K562 (cell line): ENCODE data around the gene SON. TPM values are rescaled to one million over a fixed set of nuclear protein-coding genes. Genes with fewer than 3 reads are reported as not detected.
A peak's percentile ranks its signal among the peaks of the same experiment; 100 is the strongest.

Experiments
- ATAC-seq: fragments of 200-7000 bp; cut with Tn5 transposase; 3 replicates; pipeline ENCODE4 v1.9.1; 2020; ENCODE audit warnings: moderate library complexity
- BruUV-seq: library from RNA; stranded (reverse); fragments of 400-500 nt; replicated peaks from 2 replicates; lab custom pipeline; 2021; lab: Mats Ljungman, UMichigan
- CTCF ChIA-PET: fragments of 300-600 bp; formaldehyde crosslinking; extraction: SDS; loops from one replicate; lab custom pipeline; 2021; ENCODE audit warnings: low intra/inter-chr PET ratio; lab: Yijun Ruan, JAX
- POLR2A ChIA-PET: fragments of 300-600, 350-650 bp; sonication (Branson Sonifier 250); formaldehyde crosslinking; extraction: SDS; loops from one replicate; lab custom pipeline; 2021; ENCODE audit warnings: antibody characterized with exemption, inconsistent platforms; lab: Yijun Ruan, JAX
- DNase-seq, 4 experiments: peaks; one replicate each; pipeline versions ENCODE4 v3.0.0 to v3.0.0-alpha.2; 2011 to 2018; ENCODE audit warnings: low spot score in 3 of 4, mixed read lengths in 3 of 4; ENCODE audit errors: extremely low read depth in 1 of 4
- FAIRE-seq: peaks from 2 replicates; lab custom pipeline; 2011; peaks lifted over from hg19 to GRCh38; lab: Jason Lieb, UNC
- H2AFZ ChIP-seq: 2 replicates; pipeline ENCODE4 v1.6.0; 2011; ENCODE audit warnings: low read depth, low read length, control low read depth, inconsistent platforms
- H3K27ac ChIP-seq: fragments of 200-600 bp; 3 replicates; pipeline ENCODE4 v1.8.0; 2011; ENCODE audit warnings: low read depth, mild to moderate bottlenecking, control low read depth, inconsistent platforms, low read length, moderate library complexity, mixed read lengths; ENCODE audit errors: extremely low read depth
- H3K27me3 ChIP-seq, 2 experiments: fragments of 300-600 bp in 1 of 2; 2 replicates in 1 of 2; 3 replicates in 1 of 2; pipeline versions ENCODE4 v1.6.0 to v1.8.0; 2011; ENCODE audit warnings: inconsistent platforms in 2 of 2, low read length in 2 of 2, mild to moderate bottlenecking in 1 of 2, mixed read lengths in 1 of 2, moderate library complexity in 1 of 2; ENCODE audit not compliant: control insufficient read depth in 2 of 2, insufficient read depth in 2 of 2
- H3K36me3 ChIP-seq: fragments of 300-600 bp; 3 replicates; pipeline ENCODE4 v1.8.0; 2011; ENCODE audit warnings: mild to moderate bottlenecking, low read length, inconsistent platforms; ENCODE audit not compliant: control insufficient read depth, insufficient read depth
- H3K4me1 ChIP-seq, 2 experiments: fragments of 200-600 bp in 1 of 2; replicated peaks in 1 of 2; 2 replicates in 1 of 2; 3 replicates in 1 of 2; pipeline versions ENCODE4 v1.5.1 to v1.8.0; 2011; ENCODE audit warnings: inconsistent platforms in 2 of 2, low read length in 2 of 2, mild to moderate bottlenecking in 1 of 2, mixed read lengths in 1 of 2, moderate library complexity in 1 of 2; ENCODE audit not compliant: control insufficient read depth in 2 of 2, insufficient read depth in 2 of 2
- H3K4me2 ChIP-seq: 2 replicates; pipeline ENCODE4 v1.6.1; 2011; ENCODE audit warnings: low read length, control low read depth, inconsistent platforms, mixed read lengths; ENCODE audit not compliant: insufficient read depth
- H3K4me3 ChIP-seq: fragments of 200-600 bp; sonication (generic), shearing (Covaris generic); 2 replicates; pipeline ENCODE4 v1.5.1; 2016; ENCODE audit warnings: control low read depth, inconsistent platforms
- H3K79me2 ChIP-seq: fragments of 200-600 bp; 3 replicates; pipeline ENCODE4 v1.8.0; 2011; ENCODE audit warnings: low read length, inconsistent platforms; ENCODE audit not compliant: control insufficient read depth, insufficient read depth
- H3K9ac ChIP-seq, 2 experiments: 2 replicates each; pipeline versions ENCODE4 v1.6.0 to v1.6.1; 2011; ENCODE audit warnings: low read depth in 2 of 2, low read length in 2 of 2, control low read depth in 1 of 2, inconsistent platforms in 1 of 2, mild to moderate bottlenecking in 1 of 2, mixed read lengths in 1 of 2; ENCODE audit not compliant: insufficient read depth in 1 of 2
- H3K9me1 ChIP-seq: one replicate; pipeline ENCODE4 v1.6.0; 2011; ENCODE audit warnings: inconsistent platforms, mild to moderate bottlenecking, low read length, moderate library complexity; ENCODE audit not compliant: control insufficient read depth, insufficient read depth
- H3K9me3 ChIP-seq: replicated peaks from 2 replicates; pipeline ENCODE4 v1.5.1; 2011; ENCODE audit warnings: low read depth, low read length, inconsistent platforms; ENCODE audit not compliant: control insufficient read depth, insufficient read depth
- H4K20me1 ChIP-seq: replicated peaks from 2 replicates; pipeline ENCODE4 v1.6.1; 2011; ENCODE audit warnings: low read length, inconsistent platforms, mixed read lengths; ENCODE audit not compliant: control insufficient read depth, insufficient read depth
- BRD9 ChIP-seq: fragments of 450-650 bp; IDR thresholded peaks from 2 replicates; pipeline ENCODE4 v1.6.1; 2018; ENCODE audit warnings: low read depth; ENCODE audit not compliant: partially characterized antibody
- DMBX1 ChIP-seq: fragments of 250-450 bp; sonication (Bioruptor Pico); IDR thresholded peaks from 2 replicates; pipeline ENCODE4 v1.8.0; 2022; ENCODE audit warnings: inconsistent platforms, mild to moderate bottlenecking, moderate library complexity, borderline replicate concordance
- ETS2 ChIP-seq: IDR thresholded peaks from 2 replicates; pipeline ENCODE4 v1.6.1; 2016; ENCODE audit warnings: borderline replicate concordance, missing genetic modification characterization, mild to moderate bottlenecking, moderate library complexity, missing compliant biosample characterization; ENCODE audit not compliant: poor library complexity, severe bottlenecking
- FOXK2 ChIP-seq, 2 experiments: fragments of 450-650 bp; IDR thresholded peaks in 1 of 2; conservative IDR thresholded peaks in 1 of 2; 2 replicates each; pipeline ENCODE4 v1.6.1; 2016; ENCODE audit warnings: low read depth in 2 of 2, mild to moderate bottlenecking in 1 of 2
- KDM1A ChIP-seq, 2 experiments: fragments of 450-650 bp; IDR thresholded peaks; 2 replicates each; pipeline ENCODE4 v1.6.1; 2016; ENCODE audit warnings: mild to moderate bottlenecking in 2 of 2
- MCM3 ChIP-seq: fragments of 450-650 bp; IDR thresholded peaks from 2 replicates; pipeline ENCODE4 v1.6.1; 2016
- MNT ChIP-seq, 2 experiments: fragments of 450-650 bp; conservative IDR thresholded peaks; 2 replicates each; pipeline ENCODE4 v1.6.1; 2017; ENCODE audit warnings: mild to moderate bottlenecking in 2 of 2, moderate library complexity in 2 of 2
- MYBL2 ChIP-seq, 2 experiments: fragments of 450-650 bp in 1 of 2; sonication (generic) in 1 of 2; formaldehyde crosslinking in 1 of 2; IDR thresholded peaks; 2 replicates each; pipeline versions ENCODE4 v1.6.1 to v1.8.1; 2017 to 2022; ENCODE audit warnings: borderline replicate concordance in 1 of 2, inconsistent platforms in 1 of 2, low read depth in 1 of 2, mild to moderate bottlenecking in 1 of 2, missing genetic modification reagents in 1 of 2, moderate library complexity in 1 of 2
- MYNN ChIP-seq, 2 experiments: sonication (generic); formaldehyde crosslinking in 1 of 2; IDR thresholded peaks; 2 replicates each; pipeline versions ENCODE4 v1.5.0 to v1.6.1; 2016 to 2020; ENCODE audit warnings: antibody characterized with exemption in 1 of 2, missing genetic modification reagents in 1 of 2
- PHTF2 ChIP-seq: fragments of 250-450 bp; sonication (Bioruptor Pico); IDR thresholded peaks from 2 replicates; pipeline ENCODE4 v1.5.0; 2021; ENCODE audit warnings: mild to moderate bottlenecking
- PTBP1 ChIP-seq: fragments of 200-400 bp; formaldehyde crosslinking; IDR thresholded peaks from 2 replicates; pipeline ENCODE4 v1.6.1; 2017; ENCODE audit warnings: low read depth, low read length
- SMAD3 ChIP-seq: fragments of 450-650 bp; formaldehyde crosslinking; conservative IDR thresholded peaks from 2 replicates; pipeline ENCODE4 v1.4.0; 2020; ENCODE audit warnings: mild to moderate bottlenecking
- SMARCA4 ChIP-seq: fragments of 450-650 bp; IDR thresholded peaks from 2 replicates; pipeline ENCODE4 v1.6.1; 2016
- SOX6 ChIP-seq: fragments of 450-650 bp; IDR thresholded peaks from 2 replicates; pipeline ENCODE4 v1.6.1; 2014; ENCODE audit warnings: mild to moderate bottlenecking
- ZFPM2 ChIP-seq: fragments of 250-450 bp; sonication (Bioruptor Pico); IDR thresholded peaks from 2 replicates; pipeline ENCODE4 v1.5.1; 2022; ENCODE audit warnings: mild to moderate bottlenecking
- ZNF175 ChIP-seq: fragments of 200-800 bp; sonication (Bioruptor generic); IDR thresholded peaks from 2 replicates; pipeline ENCODE4 v1.6.1; 2016; ENCODE audit warnings: low read depth, mild to moderate bottlenecking, missing genetic modification characterization, missing compliant biosample characterization
- ZNF232 ChIP-seq: sonication (generic); formaldehyde crosslinking; IDR thresholded peaks from 2 replicates; pipeline ENCODE4 v1.8.0; 2022; ENCODE audit warnings: mild to moderate bottlenecking, missing genetic modification reagents
- ZNF282 ChIP-seq: sonication (generic); formaldehyde crosslinking; IDR thresholded peaks from 2 replicates; pipeline ENCODE4 v1.8.1; 2023; ENCODE audit warnings: missing genetic modification reagents
- ZNF699 ChIP-seq: fragments of 250-450 bp; sonication (Bioruptor Pico); IDR thresholded peaks from 2 replicates; pipeline ENCODE4 v1.8.0; 2021; ENCODE audit warnings: mild to moderate bottlenecking, moderate library complexity; ENCODE audit not compliant: insufficient replicate concordance
- WGBS: fragments of 100-300 bp; shearing (Covaris generic); methylation state at CpG from one replicate; pipeline ENCODE4 v1.1.6; 2016; ENCODE audit warnings: low coverage, mixed read lengths; ENCODE audit not compliant: insufficient coverage; ENCODE audit errors: missing lambda C conversion rate; 5-methylcytosine and 5-hydroxymethylcytosine counted together
- in situ Hi-C: fragments of 300-500 bp; cut with MboI; formaldehyde crosslinking; loops from 4 replicates; pipeline ENCODE4 v1.15.0; 2018; ENCODE audit warnings: inconsistent platforms, mixed read lengths
- intact Hi-C: fragments of 100-400 bp; cut with micrococcal nuclease; formaldehyde crosslinking; loops from 2 replicates; pipeline ENCODE4 v1.14.2; 2022
- polyA plus RNA-seq, 8 experiments: library from polyadenylated mRNA; depleted of rRNA in 4 of 8; stranded (reverse) in 5 of 8; unstranded in 3 of 8; fragments of >200 nt; fragmentation: Nextera tagmentation in 2 of 8; fragmentation: Illumina TruSeq in 1 of 8; extraction: Ambion mirVana in 2 of 8; extraction: Trizol in 1 of 8; gene quantifications; 2 replicates each; pipeline versions ENCODE4 v1.2.1 to v1.2.3, GENCODE V29; 2011 to 2014; ENCODE audit warnings: inconsistent platforms in 1 of 8, missing spikeins in 1 of 8
- total RNA-seq, 7 experiments: library from RNA; depleted of rRNA in 6 of 7; stranded (reverse); fragments of >200 nt in 6 of 7; fragmentation: Illumina TruSeq in 2 of 7; extraction: Trizol in 2 of 7; gene quantifications; 2 replicates each; pipeline versions ENCODE4 v1.2.1 to v1.2.3, GENCODE V29; 2011 to 2021; ENCODE audit warnings: low replicate concordance in 1 of 7
- TF ChIP-seq, protein P1 (sequence below): sonication (generic); formaldehyde crosslinking; IDR thresholded peaks from 2 replicates; pipeline ENCODE4 v1.8.1; 2022; ENCODE audit warnings: missing genetic modification reagents

Gene SON
- total and polyA plus RNA-seq, 9 of the 15 experiments (the other 6 are each of a cell fraction or from before 2014, with no cell fraction given), result 105 to 742 (median 187) TPM

GRCh38 chr21:33537212-33537611 lies 5.6 kb upstream of the SON start (continued):
- TF ChIP-seq ZNF175, result no peak
- no peak for TF ChIP-seq BRD9
- TF ChIP-seq SMARCA4, result no peak
- no peak for TF ChIP-seq MCM3
- TF ChIP-seq ZNF232 (CRISPR knock-in tag), result no peak
- no peak for TF ChIP-seq ZNF699 (CRISPR knock-in tag)
- no peak for TF ChIP-seq SMAD3 (CRISPR knock-in tag)
- peak in 1 of 2 experiments; percentile 47; a peak in 1 of 4 replicates for TF ChIP-seq KDM1A (IDR thresholded peaks at IDR 0.05)
- no peak for TF ChIP-seq DMBX1 (CRISPR knock-in tag)
- TF ChIP-seq ZNF282 (CRISPR knock-in tag), result no peak
- no peak for TF ChIP-seq PTBP1
- TF ChIP-seq, all 486 proteins: peak for 4

GRCh38 chr21:33539616-33540015 lies 3.2 kb upstream of the SON start:
- Histone ChIP-seq H3K9me1 (no peaks in the 10 kb centered on the region), H3K79me2 (peaks cover 96% of the 10 kb centered on the region), H2AFZ (no peak overlapping the region), H3K4me3 (no peak overlapping the region), H3K27ac (peak overlapping the region; percentile 25; the same call in 2 of the 3 replicates), H3K36me3 (peaks cover 69% of the 10 kb centered on the region), H3K9ac (0 out of 4 replicates have a peak overlapping the region, but pooled peaks of 1 of the 2 experiments have one; percentile 98), H3K4me2 (no peak overlapping the region), H3K27me3 (no peaks in the 10 kb centered on the region), H3K4me1 (peaks cover 3 to 7% of the 10 kb centered on the region in 2 experiments; a peak in 2 of 5 replicates), H3K9me3 (peaks cover 10% of the 10 kb centered on the region; the same call in 1 of the 2 replicates), H4K20me1 (peaks cover 13% of the 10 kb centered on the region)
- CTCF ChIA-PET, result no interaction called here
- POLR2A ChIA-PET, result interaction anchor here (4.3 kb wide), 1 partner anchor 15 kb away, joined by 30 read pairs; no protein-coding TSS in a partner anchor
- in situ Hi-C loops (no loop called here), intact Hi-C loops (loop anchor here (5.0 kb wide), 3 partner anchors 137 to 353 kb away; partner anchors contain the start of gene IFNGR2)
- BruUV-seq, result no TSS peak
- no peak for FAIRE-seq
- no peak for DNase-seq
- no peak for ATAC-seq
- WGBS, result 87% methylated on average over 4 of the region's 4 CpGs
- TF ChIP-seq MYNN (IDR thresholded peaks at IDR 0.05) (no peak), MYNN (CRISPR knock-in tag; IDR thresholded peaks at IDR 0.05) (no peak), ZFPM2 (CRISPR knock-in tag) (no peak), MYBL2 (IDR thresholded peaks at IDR 0.05; ENCODE audit: low read depth) (no peak), MYBL2 (CRISPR knock-in tag; IDR thresholded peaks at IDR 0.05; ENCODE audit: borderline replicate concordance) (no peak), MNT (conservative IDR thresholded peaks at IDR 0.05) (no peak), ETS2 (tag) (no peak), PHTF2 (no peak), SMARCA4 (no peak), SOX6 (no peak), FOXK2 (conservative IDR thresholded peaks at IDR 0.05 in 1 of 2, IDR thresholded peaks at IDR 0.05 in 1 of 2; ENCODE audit: low read depth in 2 of 2) (no peak)
- TF ChIP-seq, protein P1, sequence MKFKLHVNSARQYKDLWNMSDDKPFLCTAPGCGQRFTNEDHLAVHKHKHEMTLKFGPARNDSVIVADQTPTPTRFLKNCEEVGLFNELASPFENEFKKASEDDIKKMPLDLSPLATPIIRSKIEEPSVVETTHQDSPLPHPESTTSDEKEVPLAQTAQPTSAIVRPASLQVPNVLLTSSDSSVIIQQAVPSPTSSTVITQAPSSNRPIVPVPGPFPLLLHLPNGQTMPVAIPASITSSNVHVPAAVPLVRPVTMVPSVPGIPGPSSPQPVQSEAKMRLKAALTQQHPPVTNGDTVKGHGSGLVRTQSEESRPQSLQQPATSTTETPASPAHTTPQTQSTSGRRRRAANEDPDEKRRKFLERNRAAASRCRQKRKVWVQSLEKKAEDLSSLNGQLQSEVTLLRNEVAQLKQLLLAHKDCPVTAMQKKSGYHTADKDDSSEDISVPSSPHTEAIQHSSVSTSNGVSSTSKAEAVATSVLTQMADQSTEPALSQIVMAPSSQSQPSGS (CRISPR knock-in tag), result no peak
